Subcutaneous abdominal adipose tissue (tissue), 5 donors: Measurements from ENCODE around the gene DLGAP5.

ENCODE experiments used
- H3K27ac ChIP-seq: one replicate; pipeline ENCODE4 v1.7.0; 2013; ENCODE audit warnings: low read depth, mild to moderate bottlenecking, inconsistent platforms, low read length, moderate library complexity
- H3K27me3 ChIP-seq, 5 donors: one replicate each; pipeline ENCODE4 v1.7.0; 2013; ENCODE audit warnings: low read length in 5 of 5, inconsistent platforms in 1 of 5; ENCODE audit not compliant: control insufficient read depth in 5 of 5, insufficient read depth in 4 of 5
- H3K36me3 ChIP-seq, 5 donors: one replicate each; pipeline ENCODE4 v1.7.0; 2013; ENCODE audit warnings: low read length in 5 of 5; ENCODE audit not compliant: control insufficient read depth in 5 of 5, insufficient read depth in 5 of 5
- H3K4me1 ChIP-seq, 5 donors: one replicate each; pipeline ENCODE4 v1.7.0; 2013; ENCODE audit warnings: low read length in 5 of 5, mild to moderate bottlenecking in 3 of 5, moderate library complexity in 1 of 5; ENCODE audit not compliant: control insufficient read depth in 5 of 5, insufficient read depth in 5 of 5
- H3K4me3 ChIP-seq, 5 donors: one replicate each; pipeline ENCODE4 v1.7.0; 2013; ENCODE audit warnings: low read length in 5 of 5, low read depth in 1 of 5
- H3K9ac ChIP-seq, 5 donors: one replicate each; pipeline ENCODE4 v1.7.0; 2013; ENCODE audit warnings: low read length in 5 of 5, mild to moderate bottlenecking in 4 of 5, moderate library complexity in 3 of 5
- H3K9me3 ChIP-seq, 5 donors: one replicate each; pipeline ENCODE4 v1.7.0; 2013; ENCODE audit warnings: low read length in 5 of 5; ENCODE audit not compliant: control insufficient read depth in 5 of 5
- donor health status: healthy.
- donor health status: healthy.
- donor health status: healthy.
- donor health status: healthy.
- donor health status: healthy.

Gene DLGAP5

GRCh38 chr14:55131370-55132137 is 59.8 kb downstream of the DLGAP5 start:
- peak overlapping the region; percentile 99 for H3K27ac ChIP-seq
- peaks cover 0 to 18% (median 5%) of the 10 kb centered on the region in 5 donors for H3K36me3 ChIP-seq
- peak overlapping the region in 4 of 5 donors; percentile 16 to 97 (median 43) for H3K9ac ChIP-seq
- H3K4me3 ChIP-seq, result peak overlapping the region; percentile 42 to 96 (median 83)
- no peaks in the 10 kb centered on the region for H3K9me3 ChIP-seq
- H3K4me1 ChIP-seq, result peaks cover 19 to 79% (median 55%) of the 10 kb centered on the region in 5 donors
- no peaks in the 10 kb centered on the region for H3K27me3 ChIP-seq

- Histone ChIP-seq H3K27me3 (no peaks in the 10 kb centered on the region), H3K27ac (peak overlapping the region; percentile 99), H3K9ac (peak overlapping the region; percentile 86 to 97 (median 93)), H3K4me1 (peaks cover 12 to 84% (median 59%) of the 10 kb centered on the region in 5 donors), H3K4me3 (peak overlapping the region; percentile 83 to 96 (median 87)), H3K36me3 (peaks cover 0 to 16% (median 5%) of the 10 kb centered on the region in 5 donors), H3K9me3 (no peaks in the 10 kb centered on the region)
These were observed 61.2 kb downstream of the DLGAP5 start for GRCh38 chr14:55130196-55130550.

- Histone ChIP-seq H3K4me1 (peaks cover 12 to 89% (median 63%) of the 10 kb centered on the region in 5 donors), H3K27me3 (no peaks in the 10 kb centered on the region), H3K9me3 (no peaks in the 10 kb centered on the region), H3K36me3 (peaks cover 0 to 15% (median 4%) of the 10 kb centered on the region in 5 donors), H3K27ac (peak overlapping the region; percentile 99), H3K9ac (peak overlapping the region; percentile 86 to 97 (median 93)), H3K4me3 (peak overlapping the region; percentile 83 to 96 (median 87))
These were observed 61.8 kb downstream of the DLGAP5 start for GRCh38 chr14:55129428-55130195.

GRCh38 chr14:55129086-55129427 is 62.3 kb downstream of the DLGAP5 start, which contains the start of gene LGALS3:
Gene LGALS3 (plus strand): TSS chr14:55129252. CDS start chr14:55137374, 8,122 bp downstream.
- H3K27me3 ChIP-seq, result no peaks in the 10 kb centered on the region
- H3K27ac ChIP-seq, result peak within 1 kb of the TSS; percentile 99
- H3K9me3 ChIP-seq, result no peaks in the 10 kb centered on the region
- H3K4me3 ChIP-seq, result peak within 1 kb of the TSS; percentile 83 to 96 (median 87)
- H3K4me1 ChIP-seq, result peaks cover 12 to 85% (median 59%) of the 10 kb centered on the region in 5 donors
- H3K36me3 ChIP-seq, result peaks cover 0 to 11% (median 4%) of the 10 kb centered on the region in 5 donors
- peak within 1 kb of the TSS; percentile 86 to 97 (median 93) for H3K9ac ChIP-seq

GRCh38 chr14:55128386-55129085 is 62.8 kb downstream of the DLGAP5 start:
- peak overlapping the region in 4 of 5 donors; percentile 40 to 96 (median 84) for H3K4me3 ChIP-seq
- H3K9me3 ChIP-seq, result no peaks in the 10 kb centered on the region
- peak overlapping the region; percentile 35 to 95 (median 76) for H3K9ac ChIP-seq
- peaks cover 0 to 8% (median 3%) of the 10 kb centered on the region in 5 donors for H3K36me3 ChIP-seq
- H3K27ac ChIP-seq, result peak overlapping the region; percentile 99
- H3K27me3 ChIP-seq, result no peaks in the 10 kb centered on the region
- peaks cover 12 to 80% (median 54%) of the 10 kb centered on the region in 5 donors for H3K4me1 ChIP-seq

GRCh38 chr14:55127460-55127951 is 63.9 kb downstream of the DLGAP5 start:
- H3K27me3 ChIP-seq, result no peaks in the 10 kb centered on the region
- H3K27ac ChIP-seq, result peak overlapping the region; percentile 99
- peaks cover 18 to 78% (median 58%) of the 10 kb centered on the region in 5 donors for H3K4me1 ChIP-seq
- no peak overlapping the region for H3K4me3 ChIP-seq
- peak overlapping the region in 1 of 5 donors; percentile 62 for H3K9ac ChIP-seq
- no peaks in the 10 kb centered on the region for H3K36me3 ChIP-seq
- H3K9me3 ChIP-seq, result no peaks in the 10 kb centered on the region

GRCh38 chr14:55126932-55127459 is 64.4 kb downstream of the DLGAP5 start:
- Histone ChIP-seq H3K27ac (peak overlapping the region; percentile 99), H3K9ac (peak overlapping the region in 2 of 5 donors; percentile 4 to 62), H3K4me1 (peaks cover 20 to 78% (median 62%) of the 10 kb centered on the region in 5 donors), H3K36me3 (no peaks in the 10 kb centered on the region), H3K9me3 (no peaks in the 10 kb centered on the region), H3K27me3 (no peaks in the 10 kb centered on the region), H3K4me3 (no peak overlapping the region)

GRCh38 chr14:55126034-55126433 is 65.4 kb downstream of the DLGAP5 start:
- H3K4me1 ChIP-seq, result peaks cover 19 to 70% (median 57%) of the 10 kb centered on the region in 5 donors
- H3K4me3 ChIP-seq, result peak overlapping the region in 1 of 5 donors; percentile 28
- H3K27me3 ChIP-seq, result no peaks in the 10 kb centered on the region
- no peaks in the 10 kb centered on the region for H3K9me3 ChIP-seq
- H3K27ac ChIP-seq, result peak overlapping the region; percentile 99
- no peaks in the 10 kb centered on the region for H3K36me3 ChIP-seq
- H3K9ac ChIP-seq, result peak overlapping the region in 2 of 5 donors; percentile 26 to 62

GRCh38 chr14:55125403-55125802 is 66.0 kb downstream of the DLGAP5 start:
- Histone ChIP-seq H3K27me3 (no peaks in the 10 kb centered on the region), H3K9ac (no peak overlapping the region), H3K9me3 (no peaks in the 10 kb centered on the region), H3K4me1 (peaks cover 17 to 64% (median 58%) of the 10 kb centered on the region in 5 donors), H3K27ac (peak overlapping the region; percentile 99), H3K36me3 (no peaks in the 10 kb centered on the region), H3K4me3 (peak overlapping the region in 1 of 5 donors; percentile 28)
